CD4-positive, alpha-beta memory T cell (primary cell): ENCODE measurements around the gene ACVRL1. TPM values are rescaled to one million over a fixed set of nuclear protein-coding genes. Genes with fewer than 3 reads are reported as not detected.

ENCODE experiments used
- CTCF ChIA-PET: fragments of 350-600 bp; sonication (Branson Sonifier 250); formaldehyde crosslinking; loops from one replicate; lab custom pipeline; 2021; ENCODE audit warnings: inconsistent platforms; ENCODE audit not compliant: partially characterized antibody; lab: Charles Lee
- POLR2A ChIA-PET: fragments of 350-600 bp; sonication (Branson Sonifier 250); formaldehyde crosslinking; loops from one replicate; lab custom pipeline; 2021; ENCODE audit not compliant: partially characterized antibody; lab: Charles Lee
- DNase-seq, 5 donors: peaks; one replicate each; pipeline versions ENCODE4 v3.0.0 to v3.0.0-alpha.2; 2020 to 2022; ENCODE audit warnings: mixed read lengths in 1 of 5
- H3K27ac ChIP-seq: one replicate; pipeline ENCODE4 v1.7.0; 2013; ENCODE audit warnings: low read depth, low read length
- H3K27me3 ChIP-seq: 2 replicates; pipeline ENCODE4 v1.7.0; 2013; ENCODE audit warnings: mild to moderate bottlenecking, low read length, moderate library complexity; ENCODE audit not compliant: insufficient read depth
- H3K36me3 ChIP-seq: 2 replicates; pipeline ENCODE4 v1.7.0; 2013; ENCODE audit warnings: mild to moderate bottlenecking, low read length, moderate library complexity; ENCODE audit not compliant: insufficient read depth
- H3K4me1 ChIP-seq: 2 replicates; pipeline ENCODE4 v1.7.0; 2013; ENCODE audit warnings: mild to moderate bottlenecking, low read length, moderate library complexity; ENCODE audit not compliant: insufficient read depth
- H3K4me3 ChIP-seq, 2 donors: one replicate each; pipeline ENCODE4 v1.7.0; 2013; ENCODE audit warnings: low read length in 2 of 2, mild to moderate bottlenecking in 1 of 2
- H3K9me3 ChIP-seq, 2 donors: one replicate each; pipeline ENCODE4 v1.7.0; 2013; ENCODE audit warnings: low read length in 2 of 2, control low read depth in 1 of 2; ENCODE audit not compliant: control insufficient read depth in 1 of 2
- H3K27ac Mint-ChIP-seq, 7 donors: one replicate each; pipeline ENCODE4 v1.8.0; 2020 to 2021; ENCODE audit warnings: mixed read lengths in 7 of 7, mild to moderate bottlenecking in 6 of 7, inconsistent platforms in 3 of 7, moderate library complexity in 3 of 7
- H3K27me3 Mint-ChIP-seq, 2 donors: one replicate each; pipeline ENCODE4 v1.8.0; 2020 to 2021; ENCODE audit warnings: mixed read lengths in 2 of 2
- H3K36me3 Mint-ChIP-seq, 2 donors: one replicate each; pipeline ENCODE4 v1.8.0; 2020 to 2021; ENCODE audit warnings: mixed read lengths in 2 of 2, inconsistent platforms in 1 of 2, mild to moderate bottlenecking in 1 of 2
- H3K4me1 Mint-ChIP-seq, 4 donors: one replicate each; pipeline ENCODE4 v1.8.0; 2020 to 2021; ENCODE audit warnings: mixed read lengths in 4 of 4, mild to moderate bottlenecking in 1 of 4
- H3K4me3 Mint-ChIP-seq, 8 donors: one replicate each; pipeline ENCODE4 v1.8.0; 2020 to 2021; ENCODE audit warnings: mixed read lengths in 8 of 8, mild to moderate bottlenecking in 7 of 8, moderate library complexity in 6 of 8, inconsistent platforms in 3 of 8
- H3K9me3 Mint-ChIP-seq, 8 donors: one replicate each; pipeline ENCODE4 v1.8.0; 2020 to 2021; ENCODE audit warnings: mixed read lengths in 8 of 8, mild to moderate bottlenecking in 5 of 8, inconsistent platforms in 3 of 8, moderate library complexity in 1 of 8
- intact Hi-C: fragments of 100-400 bp; cut with micrococcal nuclease; formaldehyde crosslinking; loops from one replicate; pipeline ENCODE4 v1.15.1; 2023
- polyA plus RNA-seq, 2 donors: library from polyadenylated mRNA; unstranded; fragments of 300-500 nt; fragmentation: Illumina TruSeq; gene quantifications; one replicate each; pipeline ENCODE4 v1.2.3, GENCODE V29; 2021
- total RNA-seq, 2 experiments: library from RNA; stranded (reverse); gene quantifications; one replicate each; pipeline ENCODE4 v1.2.3, GENCODE V29; 2021

Gene ACVRL1
- total and polyA plus RNA-seq, 4 experiments from 2014 or later, result 0.15 to 0.83 TPM; not detected in 2

GRCh38 chr12:51898937-51899336, 8.4 kb upstream of the ACVRL1 start:
- Histone ChIP-seq H3K27me3 (no peaks in the 10 kb centered on the region), H3K36me3 (no peaks in the 10 kb centered on the region), H3K27ac (no peak overlapping the region), H3K4me3 (no peak overlapping the region), H3K4me1 (no peaks in the 10 kb centered on the region), H3K9me3 (no peaks in the 10 kb centered on the region)
- Mint-ChIP-seq H3K9me3 (peaks cover 0 to 2% (median 0%) of the 10 kb centered on the region in 8 donors), H3K27me3 (peaks cover 4 to 10% of the 10 kb centered on the region in 2 donors), H3K36me3 (no peaks in the 10 kb centered on the region), H3K27ac (no peak overlapping the region), H3K4me1 (no peaks in the 10 kb centered on the region), H3K4me3 (no peak overlapping the region)
- intact Hi-C loops, result no loop called here
- ChIA-PET CTCF (interaction anchor here (0.9 kb wide), 1 partner anchor 13 kb away, joined by 3 read pairs; no protein-coding TSS in a partner anchor), POLR2A (no interaction called here)
- no peak for DNase-seq

- no peak overlapping the region for H3K27ac ChIP-seq
- H3K4me3 Mint-ChIP-seq, result no peak overlapping the region
- intact Hi-C loops, result no loop called here
- no peaks in the 10 kb centered on the region for H3K4me1 ChIP-seq
- no peaks in the 10 kb centered on the region for H3K9me3 ChIP-seq
- H3K27me3 ChIP-seq, result no peaks in the 10 kb centered on the region
- DNase-seq, result no peak
- POLR2A ChIA-PET, result no interaction called here
- H3K4me1 Mint-ChIP-seq, result no peaks in the 10 kb centered on the region
- H3K36me3 ChIP-seq, result no peaks in the 10 kb centered on the region
- peaks cover 2 to 10% of the 10 kb centered on the region in 2 donors for H3K27me3 Mint-ChIP-seq
- no peaks in the 10 kb centered on the region for H3K36me3 Mint-ChIP-seq
- CTCF ChIA-PET, result no interaction called here
- no peak overlapping the region for H3K27ac Mint-ChIP-seq
- H3K9me3 Mint-ChIP-seq, result peaks cover 0 to 2% (median 0%) of the 10 kb centered on the region in 8 donors
- H3K4me3 ChIP-seq, result no peak overlapping the region
Observed at GRCh38 chr12:51900323-51900889, 6.9 kb upstream of the ACVRL1 start.

- no peaks in the 10 kb centered on the region for H3K4me1 ChIP-seq
- H3K36me3 ChIP-seq, result no peaks in the 10 kb centered on the region
- ChIA-PET CTCF (no interaction called here), POLR2A (no interaction called here)
- H3K9me3 ChIP-seq, result no peaks in the 10 kb centered on the region
- no peak overlapping the region for H3K27ac ChIP-seq
- no peaks in the 10 kb centered on the region for H3K4me1 Mint-ChIP-seq
- no peak overlapping the region for H3K4me3 Mint-ChIP-seq
- H3K27ac Mint-ChIP-seq, result no peak overlapping the region
- no peak for DNase-seq
- no peak overlapping the region for H3K4me3 ChIP-seq
- H3K27me3 ChIP-seq, result peaks cover under 1% of the 10 kb centered on the region
- peaks cover 0 to 2% (median 0%) of the 10 kb centered on the region in 8 donors for H3K9me3 Mint-ChIP-seq
- H3K27me3 Mint-ChIP-seq, result peaks cover 2 to 13% of the 10 kb centered on the region in 2 donors
- H3K36me3 Mint-ChIP-seq, result no peaks in the 10 kb centered on the region
- intact Hi-C loops, result no loop called here
Observed at GRCh38 chr12:51901121-51901817, 6.0 kb upstream of the ACVRL1 start.

- peaks cover 4 to 10% of the 10 kb centered on the region in 2 donors for H3K27me3 Mint-ChIP-seq
- DNase-seq, result no peak
- H3K9me3 Mint-ChIP-seq, result peaks cover 0 to 2% (median 0%) of the 10 kb centered on the region in 8 donors
- no peak overlapping the region for H3K4me3 Mint-ChIP-seq
- peaks cover 4% of the 10 kb centered on the region for H3K27me3 ChIP-seq
- ChIA-PET CTCF (no interaction called here), POLR2A (no interaction called here)
- H3K4me1 ChIP-seq, result no peaks in the 10 kb centered on the region
- no peaks in the 10 kb centered on the region for H3K9me3 ChIP-seq
- no peaks in the 10 kb centered on the region for H3K36me3 Mint-ChIP-seq
- no peak overlapping the region for H3K4me3 ChIP-seq
- no peaks in the 10 kb centered on the region for H3K4me1 Mint-ChIP-seq
- H3K27ac ChIP-seq, result no peak overlapping the region
- no peak overlapping the region for H3K27ac Mint-ChIP-seq
- intact Hi-C loops, result no loop called here
- H3K36me3 ChIP-seq, result no peaks in the 10 kb centered on the region
Observed at GRCh38 chr12:51901881-51902280, 5.4 kb upstream of the ACVRL1 start.

GRCh38 chr12:51904951-51905470, 2.3 kb upstream of the ACVRL1 start:
- intact Hi-C loops, result no loop called here
- peaks cover 12 to 25% of the 10 kb centered on the region in 2 donors for H3K27me3 Mint-ChIP-seq
- Histone ChIP-seq H3K27me3 (peaks cover 21% of the 10 kb centered on the region), H3K36me3 (no peaks in the 10 kb centered on the region), H3K4me3 (no peak overlapping the region), H3K27ac (no peak overlapping the region), H3K4me1 (no peaks in the 10 kb centered on the region), H3K9me3 (no peaks in the 10 kb centered on the region)
- no peak overlapping the region for H3K4me3 Mint-ChIP-seq
- H3K27ac Mint-ChIP-seq, result peak overlapping the region in 1 of 7 donors; percentile 14
- ChIA-PET POLR2A (no interaction called here), CTCF (interaction anchor here (1.2 kb wide), 1 partner anchor 11 kb away, joined by 3 read pairs; no protein-coding TSS in a partner anchor)
- peaks cover 0 to 8% (median 4%) of the 10 kb centered on the region in 4 donors for H3K4me1 Mint-ChIP-seq
- peaks cover 0 to 2% (median 0%) of the 10 kb centered on the region in 8 donors for H3K9me3 Mint-ChIP-seq
- H3K36me3 Mint-ChIP-seq, result no peaks in the 10 kb centered on the region
- DNase-seq, result no peak

- Mint-ChIP-seq H3K9me3 (peaks cover 0 to 2% (median 0%) of the 10 kb centered on the region in 8 donors), H3K4me3 (no peak overlapping the region), H3K27me3 (peaks cover 12 to 29% of the 10 kb centered on the region in 2 donors), H3K4me1 (peaks cover 0 to 8% (median 4%) of the 10 kb centered on the region in 4 donors), H3K36me3 (no peaks in the 10 kb centered on the region), H3K27ac (no peak overlapping the region)
- ChIA-PET CTCF (interaction anchor here (1.2 kb wide), 1 partner anchor 11 kb away, joined by 3 read pairs; no protein-coding TSS in a partner anchor), POLR2A (no interaction called here)
- intact Hi-C loops, result no loop called here
- H3K27me3 ChIP-seq, result peaks cover 21% of the 10 kb centered on the region
- H3K27ac ChIP-seq, result no peak overlapping the region
- no peaks in the 10 kb centered on the region for H3K4me1 ChIP-seq
- H3K4me3 ChIP-seq, result no peak overlapping the region
- no peak for DNase-seq
- H3K36me3 ChIP-seq, result no peaks in the 10 kb centered on the region
- H3K9me3 ChIP-seq, result no peaks in the 10 kb centered on the region
Observed at GRCh38 chr12:51905471-51906429, 1.6 kb upstream of the ACVRL1 start.
